K562 (cell line): ENCODE measurements around the gene TRRAP. TPM values are rescaled to one million over a fixed set of nuclear protein-coding genes. Genes with fewer than 3 reads are reported as not detected.

ENCODE experiments used
- ATAC-seq: fragments of 200-7000 bp; cut with Tn5 transposase; 3 replicates; pipeline ENCODE4 v1.9.1; 2020; ENCODE audit warnings: moderate library complexity
- BruUV-seq: library from RNA; stranded (reverse); fragments of 400-500 nt; replicated peaks from 2 replicates; lab custom pipeline; 2021; lab: Mats Ljungman, UMichigan
- CTCF ChIA-PET: fragments of 300-600 bp; formaldehyde crosslinking; extraction: SDS; loops from one replicate; lab custom pipeline; 2021; ENCODE audit warnings: low intra/inter-chr PET ratio; lab: Yijun Ruan, JAX
- POLR2A ChIA-PET: fragments of 300-600, 350-650 bp; sonication (Branson Sonifier 250); formaldehyde crosslinking; extraction: SDS; loops from one replicate; lab custom pipeline; 2021; ENCODE audit warnings: antibody characterized with exemption, inconsistent platforms; lab: Yijun Ruan, JAX
- DNase-seq, 4 experiments: peaks; one replicate each; pipeline versions ENCODE4 v3.0.0 to v3.0.0-alpha.2; 2011 to 2018; ENCODE audit warnings: low spot score in 3 of 4, mixed read lengths in 3 of 4; ENCODE audit errors: extremely low read depth in 1 of 4
- FAIRE-seq: peaks from 2 replicates; lab custom pipeline; 2011; peaks lifted over from hg19 to GRCh38; lab: Jason Lieb, UNC
- H2AFZ ChIP-seq: 2 replicates; pipeline ENCODE4 v1.6.0; 2011; ENCODE audit warnings: low read depth, low read length, control low read depth, inconsistent platforms
- H3K27ac ChIP-seq: fragments of 200-600 bp; 3 replicates; pipeline ENCODE4 v1.8.0; 2011; ENCODE audit warnings: low read depth, mild to moderate bottlenecking, control low read depth, inconsistent platforms, low read length, moderate library complexity, mixed read lengths; ENCODE audit errors: extremely low read depth
- H3K27me3 ChIP-seq, 2 experiments: fragments of 300-600 bp in 1 of 2; 2 replicates in 1 of 2; 3 replicates in 1 of 2; pipeline versions ENCODE4 v1.6.0 to v1.8.0; 2011; ENCODE audit warnings: inconsistent platforms in 2 of 2, low read length in 2 of 2, mild to moderate bottlenecking in 1 of 2, mixed read lengths in 1 of 2, moderate library complexity in 1 of 2; ENCODE audit not compliant: control insufficient read depth in 2 of 2, insufficient read depth in 2 of 2
- H3K36me3 ChIP-seq: fragments of 300-600 bp; 3 replicates; pipeline ENCODE4 v1.8.0; 2011; ENCODE audit warnings: mild to moderate bottlenecking, low read length, inconsistent platforms; ENCODE audit not compliant: control insufficient read depth, insufficient read depth
- H3K4me1 ChIP-seq, 2 experiments: fragments of 200-600 bp in 1 of 2; replicated peaks in 1 of 2; 2 replicates in 1 of 2; 3 replicates in 1 of 2; pipeline versions ENCODE4 v1.5.1 to v1.8.0; 2011; ENCODE audit warnings: inconsistent platforms in 2 of 2, low read length in 2 of 2, mild to moderate bottlenecking in 1 of 2, mixed read lengths in 1 of 2, moderate library complexity in 1 of 2; ENCODE audit not compliant: control insufficient read depth in 2 of 2, insufficient read depth in 2 of 2
- H3K4me2 ChIP-seq: 2 replicates; pipeline ENCODE4 v1.6.1; 2011; ENCODE audit warnings: low read length, control low read depth, inconsistent platforms, mixed read lengths; ENCODE audit not compliant: insufficient read depth
- H3K4me3 ChIP-seq: fragments of 200-600 bp; sonication (generic), shearing (Covaris generic); 2 replicates; pipeline ENCODE4 v1.5.1; 2016; ENCODE audit warnings: control low read depth, inconsistent platforms
- H3K79me2 ChIP-seq: fragments of 200-600 bp; 3 replicates; pipeline ENCODE4 v1.8.0; 2011; ENCODE audit warnings: low read length, inconsistent platforms; ENCODE audit not compliant: control insufficient read depth, insufficient read depth
- H3K9ac ChIP-seq, 2 experiments: 2 replicates each; pipeline versions ENCODE4 v1.6.0 to v1.6.1; 2011; ENCODE audit warnings: low read depth in 2 of 2, low read length in 2 of 2, control low read depth in 1 of 2, inconsistent platforms in 1 of 2, mild to moderate bottlenecking in 1 of 2, mixed read lengths in 1 of 2; ENCODE audit not compliant: insufficient read depth in 1 of 2
- H3K9me1 ChIP-seq: one replicate; pipeline ENCODE4 v1.6.0; 2011; ENCODE audit warnings: inconsistent platforms, mild to moderate bottlenecking, low read length, moderate library complexity; ENCODE audit not compliant: control insufficient read depth, insufficient read depth
- H3K9me3 ChIP-seq: replicated peaks from 2 replicates; pipeline ENCODE4 v1.5.1; 2011; ENCODE audit warnings: low read depth, low read length, inconsistent platforms; ENCODE audit not compliant: control insufficient read depth, insufficient read depth
- H4K20me1 ChIP-seq: replicated peaks from 2 replicates; pipeline ENCODE4 v1.6.1; 2011; ENCODE audit warnings: low read length, inconsistent platforms, mixed read lengths; ENCODE audit not compliant: control insufficient read depth, insufficient read depth
- CBX2 ChIP-seq: fragments of 200-600 bp; sonication (generic); IDR thresholded peaks from one replicate; pipeline ENCODE4 v1.6.1; 2012; ENCODE audit warnings: mild to moderate bottlenecking, low read length, inconsistent platforms; ENCODE audit not compliant: insufficient read depth, poor library complexity, severe bottlenecking
- DNMT1 ChIP-seq: fragments of 450-650 bp; IDR thresholded peaks from 2 replicates; pipeline ENCODE4 v1.6.1; 2016; ENCODE audit warnings: antibody characterized with exemption, mild to moderate bottlenecking
- MLLT1 ChIP-seq, 2 experiments: fragments of 450-650 bp; IDR thresholded peaks; 2 replicates each; pipeline ENCODE4 v1.6.1; 2016
- MXI1 ChIP-seq: IDR thresholded peaks from 2 replicates; pipeline ENCODE4 v1.6.1; 2011; ENCODE audit warnings: low read depth, mild to moderate bottlenecking, improper control_type of control experiment, low read length
- SIN3B ChIP-seq: fragments of 450-650 bp; IDR thresholded peaks from 2 replicates; pipeline ENCODE4 v1.6.1; 2017; ENCODE audit warnings: low read depth, mild to moderate bottlenecking, moderate library complexity
- TBL1XR1 ChIP-seq, 2 experiments: IDR thresholded peaks; 2 replicates each; pipeline ENCODE4 v1.6.1; 2012; ENCODE audit warnings: improper control_type of control experiment in 2 of 2, low read length in 2 of 2, mild to moderate bottlenecking in 1 of 2
- ZNF184 ChIP-seq: sonication (generic); formaldehyde crosslinking; IDR thresholded peaks from 2 replicates; pipeline ENCODE4 v1.5.0; 2020; ENCODE audit warnings: missing genetic modification reagents
- WGBS: fragments of 100-300 bp; shearing (Covaris generic); methylation state at CpG from one replicate; pipeline ENCODE4 v1.1.6; 2016; ENCODE audit warnings: low coverage, mixed read lengths; ENCODE audit not compliant: insufficient coverage; ENCODE audit errors: missing lambda C conversion rate; 5-methylcytosine and 5-hydroxymethylcytosine counted together
- in situ Hi-C: fragments of 300-500 bp; cut with MboI; formaldehyde crosslinking; loops from 4 replicates; pipeline ENCODE4 v1.15.0; 2018; ENCODE audit warnings: inconsistent platforms, mixed read lengths
- intact Hi-C: fragments of 100-400 bp; cut with micrococcal nuclease; formaldehyde crosslinking; loops from 2 replicates; pipeline ENCODE4 v1.14.2; 2022
- polyA plus RNA-seq, 8 experiments: library from polyadenylated mRNA; depleted of rRNA in 4 of 8; stranded (reverse) in 5 of 8; unstranded in 3 of 8; fragments of >200 nt; fragmentation: Nextera tagmentation in 2 of 8; fragmentation: Illumina TruSeq in 1 of 8; extraction: Ambion mirVana in 2 of 8; extraction: Trizol in 1 of 8; gene quantifications; 2 replicates each; pipeline versions ENCODE4 v1.2.1 to v1.2.3, GENCODE V29; 2011 to 2014; ENCODE audit warnings: inconsistent platforms in 1 of 8, missing spikeins in 1 of 8
- total RNA-seq, 7 experiments: library from RNA; depleted of rRNA in 6 of 7; stranded (reverse); fragments of >200 nt in 6 of 7; fragmentation: Illumina TruSeq in 2 of 7; extraction: Trizol in 2 of 7; gene quantifications; 2 replicates each; pipeline versions ENCODE4 v1.2.1 to v1.2.3, GENCODE V29; 2011 to 2021; ENCODE audit warnings: low replicate concordance in 1 of 7

The TRRAP gene
- total and polyA plus RNA-seq, 9 of the 15 experiments (the other 6 are each of a cell fraction or from before 2014, with no cell fraction given) = 1.3 to 47.2 (median 9.7) TPM

GRCh38 chr7:98990356-98990755 is 112.0 kb downstream of the TRRAP start:
- H3K9ac ChIP-seq = peak overlapping the region in 1 of 2 experiments; percentile 31; a peak in 1 of 4 replicates
- H3K9me3 ChIP-seq = no peaks in the 10 kb centered on the region
- DNase-seq (no peak), FAIRE-seq (no peak), ATAC-seq (no peak)
- POLR2A ChIA-PET = interaction anchor here (0.7 kb wide), 1 partner anchor 1029 kb away, joined by 3 read pairs; no protein-coding TSS in a partner anchor
- BruUV-seq = no TSS peak
- no peak for TF ChIP-seq MLLT1 (IDR thresholded peaks at IDR 0.05)
- TF ChIP-seq ZNF184 (CRISPR knock-in tag) = no peak
- TF ChIP-seq SIN3B = no peak
- no peak for TF ChIP-seq DNMT1
- no peak for TF ChIP-seq MXI1
- TF ChIP-seq CBX2 = no peak
- TF ChIP-seq TBL1XR1 (IDR thresholded peaks at IDR 0.05; ENCODE audit: low read length in 2 of 2) = no peak
- H4K20me1 ChIP-seq = no peaks in the 10 kb centered on the region
- H3K4me1 ChIP-seq = no peaks in the 10 kb centered on the region
- in situ Hi-C loops = no loop called here
- WGBS = 94% methylated on average over 6 of the region's 6 CpGs
- no peaks in the 10 kb centered on the region for H3K9me1 ChIP-seq
- no peak overlapping the region for H3K4me2 ChIP-seq
- no peaks in the 10 kb centered on the region for H3K27me3 ChIP-seq
- H2AFZ ChIP-seq = no peak overlapping the region
- H3K36me3 ChIP-seq = peaks cover 100% of the 10 kb centered on the region
- no peak overlapping the region for H3K27ac ChIP-seq
- H3K79me2 ChIP-seq = no peaks in the 10 kb centered on the region
- CTCF ChIA-PET = no interaction called here
- no peak overlapping the region for H3K4me3 ChIP-seq
- intact Hi-C loops = no loop called here
